Epithelial cell of esophagus (primary cell): Measurements from ENCODE around the gene CEP104.

ENCODE experiments used
- DNase-seq: peaks from one replicate; pipeline ENCODE4 v3.0.0; 2010; ENCODE audit warnings: low read depth
- H3K4me3 ChIP-seq: 2 replicates; pipeline ENCODE4 v1.5.1; 2011; ENCODE audit warnings: mild to moderate bottlenecking, low read length, control low read depth
- TF ChIP-seq, protein P1 (sequence below): IDR thresholded peaks from 2 replicates; pipeline ENCODE4 v1.5.1; 2011; ENCODE audit warnings: low read depth, mild to moderate bottlenecking, low read length, control low read depth, inconsistent platforms; ENCODE audit not compliant: insufficient read depth; ENCODE audit errors: missing control alignments

Gene CEP104

DNA sequence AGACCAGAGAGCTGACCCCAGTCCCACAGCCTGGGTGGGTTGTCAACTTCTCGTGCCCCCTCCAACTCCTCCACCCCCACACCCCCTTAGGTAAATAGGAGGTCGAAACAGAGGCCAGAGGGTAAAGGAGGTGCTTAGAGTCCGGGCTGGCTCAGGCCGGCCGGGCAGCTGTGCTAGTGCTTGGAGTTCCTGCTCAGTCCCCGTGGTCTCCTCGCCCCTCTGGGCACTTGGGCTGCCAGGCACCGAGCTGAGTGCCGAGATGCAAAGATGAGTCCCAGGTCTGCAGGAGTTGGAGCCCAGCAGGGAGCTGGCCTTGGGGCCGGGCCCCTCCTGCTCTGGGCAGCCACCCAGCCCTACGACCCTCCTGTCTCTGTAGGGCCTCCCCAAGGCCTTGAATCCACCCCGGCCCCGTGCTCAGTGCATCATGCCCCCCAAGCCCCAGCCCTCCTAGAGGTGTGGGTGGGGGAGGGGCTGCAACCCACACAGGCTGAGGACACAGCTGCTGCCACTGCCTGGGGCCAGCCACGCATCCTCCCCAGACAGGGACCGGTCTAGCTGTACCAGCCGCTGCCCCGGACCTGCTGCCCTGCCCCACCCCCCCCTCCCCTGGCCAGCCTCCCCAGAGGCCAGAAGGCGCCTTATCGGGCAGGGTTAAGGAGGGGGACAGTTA, 82.6 kb downstream of the CEP104 start:
- TF ChIP-seq, protein P1, sequence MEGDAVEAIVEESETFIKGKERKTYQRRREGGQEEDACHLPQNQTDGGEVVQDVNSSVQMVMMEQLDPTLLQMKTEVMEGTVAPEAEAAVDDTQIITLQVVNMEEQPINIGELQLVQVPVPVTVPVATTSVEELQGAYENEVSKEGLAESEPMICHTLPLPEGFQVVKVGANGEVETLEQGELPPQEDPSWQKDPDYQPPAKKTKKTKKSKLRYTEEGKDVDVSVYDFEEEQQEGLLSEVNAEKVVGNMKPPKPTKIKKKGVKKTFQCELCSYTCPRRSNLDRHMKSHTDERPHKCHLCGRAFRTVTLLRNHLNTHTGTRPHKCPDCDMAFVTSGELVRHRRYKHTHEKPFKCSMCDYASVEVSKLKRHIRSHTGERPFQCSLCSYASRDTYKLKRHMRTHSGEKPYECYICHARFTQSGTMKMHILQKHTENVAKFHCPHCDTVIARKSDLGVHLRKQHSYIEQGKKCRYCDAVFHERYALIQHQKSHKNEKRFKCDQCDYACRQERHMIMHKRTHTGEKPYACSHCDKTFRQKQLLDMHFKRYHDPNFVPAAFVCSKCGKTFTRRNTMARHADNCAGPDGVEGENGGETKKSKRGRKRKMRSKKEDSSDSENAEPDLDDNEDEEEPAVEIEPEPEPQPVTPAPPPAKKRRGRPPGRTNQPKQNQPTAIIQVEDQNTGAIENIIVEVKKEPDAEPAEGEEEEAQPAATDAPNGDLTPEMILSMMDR, result no peak
- no peak for DNase-seq
- H3K4me3 ChIP-seq, result no peak overlapping the region

DNA sequence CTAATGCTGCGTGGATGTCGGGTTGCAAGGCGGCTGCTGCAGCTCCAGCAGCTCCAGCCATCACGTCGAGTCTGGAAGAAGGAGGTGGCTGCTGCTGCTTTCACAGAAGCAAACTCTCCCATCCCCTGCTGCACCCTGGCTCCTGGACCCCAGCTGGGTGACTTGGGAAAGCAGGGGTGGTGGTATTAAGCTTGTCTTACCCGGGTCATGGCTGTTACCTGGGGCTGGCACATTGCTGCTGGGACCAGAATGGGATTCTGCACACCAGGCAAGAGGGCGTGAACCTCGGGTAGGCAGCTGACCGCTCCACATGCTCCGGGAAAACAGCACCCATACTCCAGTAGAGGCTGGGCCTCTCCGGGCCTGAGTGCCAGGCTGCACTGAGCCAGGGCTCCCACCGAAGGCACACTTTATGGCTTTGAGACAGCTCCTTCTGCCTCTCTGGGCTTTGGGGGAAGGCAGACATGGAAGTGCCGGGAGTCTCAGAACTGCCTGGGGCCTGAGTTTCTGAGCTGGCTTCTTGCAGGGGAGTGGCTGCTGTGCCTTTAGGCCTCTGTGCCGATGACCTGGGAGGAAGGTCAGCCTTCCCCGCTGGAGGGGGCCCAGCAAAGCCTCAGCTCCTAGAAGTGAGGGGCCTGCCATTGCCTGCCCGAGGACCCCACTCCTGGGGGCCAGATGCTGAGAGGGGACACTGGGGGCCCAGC, 83.3 kb downstream of the CEP104 start:
- TF ChIP-seq, protein P1, result no peak
- no peak for DNase-seq
- no peak overlapping the region for H3K4me3 ChIP-seq

DNA sequence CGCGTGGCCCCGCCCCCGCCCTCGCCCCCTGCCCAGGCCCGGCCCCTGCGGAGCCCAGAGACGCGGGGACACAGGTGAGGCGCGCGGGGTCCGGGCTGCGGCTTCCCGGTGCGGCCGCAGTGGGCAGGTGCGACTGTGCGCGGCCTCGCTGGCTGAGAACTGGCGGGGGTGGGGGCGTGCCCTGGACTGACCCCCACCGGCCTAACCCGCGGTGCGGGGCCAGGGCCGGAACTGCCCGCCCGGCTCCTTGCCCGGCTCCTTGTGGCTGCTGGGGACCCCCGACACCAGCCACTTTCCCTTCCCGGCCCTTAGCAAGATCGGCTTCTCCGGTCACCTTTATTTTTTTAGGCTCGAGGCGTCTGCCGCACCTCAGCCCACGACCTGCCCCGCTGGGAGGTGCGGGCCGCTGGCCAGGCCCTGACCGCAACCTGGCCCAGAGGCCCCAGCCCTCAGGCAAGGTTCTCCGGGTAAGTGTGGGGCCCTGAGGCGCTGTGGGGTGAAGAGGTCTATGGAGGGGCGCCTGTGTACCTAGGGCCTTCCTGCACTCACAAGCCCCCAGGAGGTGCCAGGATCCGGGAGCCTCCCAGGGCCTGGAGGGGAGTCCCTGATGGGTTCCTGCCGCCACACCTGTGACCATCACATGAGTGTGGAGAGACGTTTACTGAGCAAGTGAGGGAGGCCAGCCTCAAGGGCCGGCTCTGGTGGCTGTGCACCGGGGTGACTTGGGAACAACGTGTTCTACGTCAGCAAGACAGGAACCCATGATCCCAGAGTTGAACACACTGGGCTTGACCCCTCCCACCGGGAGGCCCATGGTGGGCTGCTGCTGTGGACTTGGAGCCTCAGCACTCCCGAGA, 84.1 kb downstream of the CEP104 start, which contains the start of gene SMIM1:
Gene SMIM1, plus strand, starts transcription at position 35 of the 857 bp plus-strand sequence. CDS start 2,625 bp downstream, outside the sequence.
- H3K4me3 ChIP-seq, result peak within 1 kb of the TSS; percentile 44
- TF ChIP-seq, protein P1, result no peak
- DNase-seq, result no peak

DNA sequence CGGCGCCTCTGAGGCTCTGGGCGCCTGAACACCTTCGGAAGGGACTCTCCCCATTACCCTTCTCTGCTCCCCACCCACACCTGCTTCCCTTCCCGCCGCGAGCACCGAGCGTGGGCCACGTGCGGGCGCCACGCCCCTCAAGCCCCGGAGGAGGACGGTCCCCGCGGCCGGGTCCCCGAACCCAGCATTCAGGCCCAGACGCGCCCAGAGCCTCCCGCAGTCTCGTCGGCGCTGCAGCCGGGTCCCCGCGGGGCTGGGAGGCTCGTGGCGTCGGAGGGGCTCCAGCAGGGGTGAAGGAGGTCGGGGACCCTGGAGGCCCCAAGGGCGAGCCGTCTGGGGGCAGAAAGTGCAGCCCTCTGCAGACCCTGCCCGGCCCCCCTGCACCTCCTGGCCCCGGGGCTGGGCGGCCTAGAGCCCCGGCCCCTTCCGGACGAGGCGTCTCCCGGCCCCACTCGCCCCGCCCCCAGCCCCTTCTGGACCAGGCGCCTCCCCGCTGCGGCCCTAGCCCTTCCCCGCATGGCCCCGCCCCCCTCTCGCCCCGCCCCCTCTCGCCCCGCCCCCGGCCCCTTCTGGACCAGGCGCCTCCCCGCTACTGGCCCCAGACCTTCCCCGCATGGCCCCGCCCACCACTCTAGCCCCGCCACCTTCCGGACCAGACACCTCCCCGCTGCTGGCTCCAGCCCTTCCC, 84.8 kb downstream of the CEP104 start:
- DNase-seq, result peak; percentile 83
- peak overlapping the region; percentile 44 for H3K4me3 ChIP-seq
- TF ChIP-seq, protein P1, result no peak

DNA sequence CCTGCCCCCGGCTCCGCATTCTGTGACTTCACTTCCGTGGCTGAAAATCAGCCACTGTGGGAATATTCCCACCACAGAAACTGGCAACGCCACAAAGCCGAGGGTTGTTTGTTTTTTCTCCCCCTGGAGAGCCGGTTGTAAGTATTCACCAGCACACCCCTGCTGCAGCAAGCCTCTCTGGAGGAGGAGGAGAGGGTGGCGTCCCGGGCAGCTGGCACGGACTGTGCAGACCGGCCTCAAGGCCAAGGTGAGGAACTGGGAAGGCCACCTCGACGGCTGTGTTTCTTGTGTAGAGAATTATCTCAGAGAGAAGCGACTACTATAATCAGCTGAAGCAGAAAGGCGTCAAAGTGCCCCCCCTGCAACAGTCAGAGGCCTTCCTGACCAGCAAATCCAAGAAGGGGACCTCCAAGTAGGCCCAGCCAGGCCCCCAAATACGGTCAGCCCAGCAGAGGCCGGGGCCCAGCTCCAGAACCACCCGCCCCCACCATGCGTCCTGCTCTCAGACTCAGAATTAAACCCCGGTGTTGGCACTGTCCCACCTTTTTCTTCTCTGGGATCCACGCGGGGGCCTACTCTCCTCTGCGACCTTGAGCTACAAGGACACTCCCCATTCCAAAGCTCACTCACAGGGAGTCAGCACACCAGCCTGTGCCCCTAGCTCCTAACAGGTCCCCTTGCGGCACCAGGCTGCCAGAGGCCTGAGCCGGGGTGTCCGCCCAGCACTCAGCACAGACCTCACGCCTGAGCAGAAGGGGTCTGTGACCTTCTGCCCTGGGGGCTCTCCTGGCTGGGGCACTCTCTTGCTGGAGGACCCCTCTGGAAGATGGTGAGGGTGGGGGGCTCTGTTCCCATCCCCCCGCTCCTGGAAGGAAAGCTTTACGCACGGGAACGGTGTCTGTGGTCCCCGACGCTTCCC, 85.6 kb downstream of the CEP104 start:
- TF ChIP-seq, protein P1, result no peak
- DNase-seq, result no peak
- H3K4me3 ChIP-seq, result peak overlapping the region; percentile 44
